K562 (cell line): ENCODE data around the gene TMEM192.

Experiments used
- EP300 ChIP-seq: IDR thresholded peaks from 2 replicates; pipeline ENCODE4 v1.6.1; 2012; ENCODE audit warnings: low read length, improper control_type of control experiment
- FOXJ2 ChIP-seq: fragments of 200-800 bp; sonication (Bioruptor generic); IDR thresholded peaks from 2 replicates; pipeline ENCODE4 v1.6.1; 2016; ENCODE audit warnings: missing genetic modification characterization, missing compliant biosample characterization
- GABPA ChIP-seq: fragments of 200-800 bp; sonication (Bioruptor generic); conservative IDR thresholded peaks from 2 replicates; pipeline ENCODE4 v1.6.1; 2016; ENCODE audit warnings: low read depth, missing genetic modification characterization, missing compliant biosample characterization
- KDM1A ChIP-seq, 2 experiments: fragments of 450-650 bp; IDR thresholded peaks; 2 replicates each; pipeline ENCODE4 v1.6.1; 2016; ENCODE audit warnings: mild to moderate bottlenecking in 2 of 2
- SMAD1 ChIP-seq: fragments of 150-350 bp; IDR thresholded peaks from 2 replicates; pipeline ENCODE4 v1.6.1; 2014; ENCODE audit warnings: low read length, low read depth; ENCODE audit not compliant: partially characterized antibody
- SMARCC2 ChIP-seq: fragments of 450-650 bp; IDR thresholded peaks from 2 replicates; pipeline ENCODE4 v1.6.1; 2017; ENCODE audit warnings: antibody characterized with exemption, moderate library complexity, mild to moderate bottlenecking, low read depth
- SP1 ChIP-seq: sonication (generic); formaldehyde crosslinking; IDR thresholded peaks from 2 replicates; pipeline ENCODE4 v1.8.1; 2022; ENCODE audit warnings: mild to moderate bottlenecking, missing genetic modification reagents
- TRIM28 ChIP-seq: fragments of 450-650 bp; IDR thresholded peaks from 2 replicates; pipeline ENCODE4 v1.6.1; 2017
- ZNF583 ChIP-seq: fragments of 250-450 bp; sonication (Bioruptor Pico); IDR thresholded peaks from 2 replicates; pipeline ENCODE4 v1.4.0; 2020
- ZNF717 ChIP-seq: fragments of 250-450 bp; sonication (Bioruptor Pico); IDR thresholded peaks from 2 replicates; pipeline ENCODE4 v1.5.0; 2021
- TF ChIP-seq, protein P1 (sequence below): IDR thresholded peaks from 3 replicates; pipeline ENCODE4 v1.6.1; 2011; ENCODE audit warnings: borderline replicate concordance, mild to moderate bottlenecking; ENCODE audit not compliant: insufficient read length, insufficient read depth
- TF ChIP-seq, protein P2 (sequence below): fragments of 250-450 bp; sonication (Bioruptor Pico); IDR thresholded peaks from 2 replicates; pipeline ENCODE4 v1.5.1; 2021; ENCODE audit warnings: mild to moderate bottlenecking
- TF ChIP-seq, protein P3 (sequence below), 2 experiments: fragments of 200-800 bp in 1 of 2; sonication (Bioruptor generic) in 1 of 2; sonication (generic) in 1 of 2; formaldehyde crosslinking in 1 of 2; IDR thresholded peaks in 1 of 2; conservative IDR thresholded peaks in 1 of 2; 2 replicates each; pipeline versions ENCODE4 v1.5.0 to v1.6.1; 2016 to 2020; ENCODE audit warnings: missing compliant biosample characterization in 1 of 2, missing genetic modification characterization in 1 of 2, missing genetic modification reagents in 1 of 2
- TF ChIP-seq, protein P4 (sequence below): sonication (generic); formaldehyde crosslinking; IDR thresholded peaks from 2 replicates; pipeline ENCODE4 v1.8.1; 2022; ENCODE audit warnings: missing genetic modification reagents

DNA sequence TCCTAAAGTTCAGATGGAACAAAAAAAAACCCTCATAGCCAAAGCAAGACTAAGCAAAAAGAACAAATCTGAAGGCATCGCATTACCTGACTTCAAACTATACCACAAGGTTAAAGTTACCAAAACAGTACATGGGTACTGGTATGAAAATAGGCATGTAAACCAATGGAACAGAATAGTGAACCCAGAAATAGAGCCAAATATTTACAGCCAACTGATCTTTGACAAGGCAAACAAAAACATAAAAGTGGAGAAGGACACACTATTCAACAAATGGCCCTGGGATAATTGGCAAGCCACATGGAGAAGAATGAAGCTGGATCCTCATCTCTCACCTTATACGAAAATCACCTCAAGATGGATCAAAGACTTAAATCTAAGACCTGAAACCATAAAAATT lies 44.2 kb upstream of the TMEM192 start:
- TF ChIP-seq GABPA (tag), result no peak
- TF ChIP-seq, protein P1, sequence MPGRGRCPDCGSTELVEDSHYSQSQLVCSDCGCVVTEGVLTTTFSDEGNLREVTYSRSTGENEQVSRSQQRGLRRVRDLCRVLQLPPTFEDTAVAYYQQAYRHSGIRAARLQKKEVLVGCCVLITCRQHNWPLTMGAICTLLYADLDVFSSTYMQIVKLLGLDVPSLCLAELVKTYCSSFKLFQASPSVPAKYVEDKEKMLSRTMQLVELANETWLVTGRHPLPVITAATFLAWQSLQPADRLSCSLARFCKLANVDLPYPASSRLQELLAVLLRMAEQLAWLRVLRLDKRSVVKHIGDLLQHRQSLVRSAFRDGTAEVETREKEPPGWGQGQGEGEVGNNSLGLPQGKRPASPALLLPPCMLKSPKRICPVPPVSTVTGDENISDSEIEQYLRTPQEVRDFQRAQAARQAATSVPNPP, result no peak
- no peak for TF ChIP-seq KDM1A (IDR thresholded peaks at IDR 0.05)
- TF ChIP-seq, protein P2, sequence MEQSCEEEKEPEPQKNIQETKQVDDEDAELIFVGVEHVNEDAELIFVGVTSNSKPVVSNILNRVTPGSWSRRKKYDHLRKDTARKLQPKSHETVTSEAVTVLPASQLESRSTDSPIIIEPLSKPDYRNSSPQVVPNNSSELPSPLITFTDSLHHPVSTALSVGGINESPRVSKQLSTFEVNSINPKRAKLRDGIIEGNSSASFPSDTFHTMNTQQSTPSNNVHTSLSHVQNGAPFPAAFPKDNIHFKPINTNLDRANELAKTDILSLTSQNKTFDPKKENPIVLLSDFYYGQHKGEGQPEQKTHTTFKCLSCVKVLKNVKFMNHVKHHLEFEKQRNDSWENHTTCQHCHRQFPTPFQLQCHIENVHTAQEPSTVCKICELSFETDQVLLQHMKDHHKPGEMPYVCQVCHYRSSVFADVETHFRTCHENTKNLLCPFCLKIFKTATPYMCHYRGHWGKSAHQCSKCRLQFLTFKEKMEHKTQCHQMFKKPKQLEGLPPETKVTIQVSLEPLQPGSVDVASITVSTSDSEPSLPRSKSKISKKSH (CRISPR knock-in tag), result no peak
- TF ChIP-seq, protein P3, sequence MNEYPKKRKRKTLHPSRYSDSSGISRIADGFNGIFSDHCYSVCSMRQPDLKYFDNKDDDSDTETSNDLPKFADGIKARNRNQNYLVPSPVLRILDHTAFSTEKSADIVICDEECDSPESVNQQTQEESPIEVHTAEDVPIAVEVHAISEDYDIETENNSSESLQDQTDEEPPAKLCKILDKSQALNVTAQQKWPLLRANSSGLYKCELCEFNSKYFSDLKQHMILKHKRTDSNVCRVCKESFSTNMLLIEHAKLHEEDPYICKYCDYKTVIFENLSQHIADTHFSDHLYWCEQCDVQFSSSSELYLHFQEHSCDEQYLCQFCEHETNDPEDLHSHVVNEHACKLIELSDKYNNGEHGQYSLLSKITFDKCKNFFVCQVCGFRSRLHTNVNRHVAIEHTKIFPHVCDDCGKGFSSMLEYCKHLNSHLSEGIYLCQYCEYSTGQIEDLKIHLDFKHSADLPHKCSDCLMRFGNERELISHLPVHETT (CRISPR knock-in tag; conservative IDR thresholded peaks at IDR 0.05 in 1 of 2, IDR thresholded peaks at IDR 0.05 in 1 of 2), result no peak
- no peak for TF ChIP-seq ZNF717 (CRISPR knock-in tag)
- no peak for TF ChIP-seq SP1 (CRISPR knock-in tag)
- no peak for TF ChIP-seq SMAD1
- TF ChIP-seq ZNF583, result no peak
- TF ChIP-seq, protein P4, sequence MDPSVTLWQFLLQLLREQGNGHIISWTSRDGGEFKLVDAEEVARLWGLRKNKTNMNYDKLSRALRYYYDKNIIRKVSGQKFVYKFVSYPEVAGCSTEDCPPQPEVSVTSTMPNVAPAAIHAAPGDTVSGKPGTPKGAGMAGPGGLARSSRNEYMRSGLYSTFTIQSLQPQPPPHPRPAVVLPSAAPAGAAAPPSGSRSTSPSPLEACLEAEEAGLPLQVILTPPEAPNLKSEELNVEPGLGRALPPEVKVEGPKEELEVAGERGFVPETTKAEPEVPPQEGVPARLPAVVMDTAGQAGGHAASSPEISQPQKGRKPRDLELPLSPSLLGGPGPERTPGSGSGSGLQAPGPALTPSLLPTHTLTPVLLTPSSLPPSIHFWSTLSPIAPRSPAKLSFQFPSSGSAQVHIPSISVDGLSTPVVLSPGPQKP (CRISPR knock-in tag), result no peak
- TF ChIP-seq SMARCC2, result no peak
- TF ChIP-seq FOXJ2 (tag), result no peak
- TF ChIP-seq TRIM28, result no peak
- TF ChIP-seq EP300, result no peak
